GM18909 (cell line): Measurements from ENCODE around the gene DYRK3.
A peak's percentile ranks its signal among the peaks of the same experiment; 100 is the strongest.

Source experiments
- ATAC-seq: cut with Tn5 transposase; IDR thresholded peaks from one replicate; pipeline ENCODE4 v1.9.1; 2021; ENCODE audit warnings: mild to moderate bottlenecking; ENCODE audit not compliant: unreplicated experiment, poor library complexity

DYRK3 gene

GRCh38 chr1:206679738-206680211 is 44.4 kb downstream of the DYRK3 start:
- peak; percentile 87 for ATAC-seq

DNA sequence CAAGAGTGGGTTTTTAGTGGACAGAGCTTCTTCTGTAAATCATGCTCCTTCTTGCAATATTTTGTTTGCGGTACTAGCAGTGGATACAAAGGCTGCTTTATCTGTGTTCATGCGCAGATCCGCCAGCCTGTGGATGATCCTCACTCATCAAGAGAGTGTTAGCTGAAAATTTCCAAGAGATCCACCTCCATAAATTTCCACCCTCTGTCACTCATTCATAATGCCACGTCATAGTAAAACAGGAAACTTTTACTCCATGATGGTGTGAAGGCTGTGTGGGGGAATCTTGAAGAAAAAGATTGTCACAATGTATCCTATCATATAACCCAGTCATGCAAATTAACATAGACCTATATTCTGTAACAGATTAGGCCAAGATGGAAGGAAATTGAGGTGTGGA is 44.9 kb downstream of the DYRK3 start:
- no peak for ATAC-seq

DNA sequence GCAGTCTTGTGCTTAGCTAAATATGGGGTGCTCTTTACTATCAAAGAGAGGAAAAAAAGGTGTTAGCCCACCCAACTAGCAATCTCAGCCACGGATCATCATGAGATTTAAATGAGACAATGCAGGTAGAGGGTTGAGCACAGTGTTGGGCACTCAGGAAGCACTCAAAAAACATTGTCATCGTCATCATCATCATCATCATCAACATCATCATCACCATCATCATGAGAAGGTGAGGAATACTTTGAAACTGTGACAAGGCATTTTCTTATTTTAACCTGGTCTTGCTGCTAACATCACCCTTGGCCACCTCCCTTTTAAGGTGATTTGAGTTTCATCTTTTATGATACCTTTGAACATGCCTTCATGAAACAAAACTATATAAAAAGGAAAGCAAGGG is 46.0 kb downstream of the DYRK3 start:
- no peak for ATAC-seq

- no peak for ATAC-seq
Observed at GRCh38 chr1:206682111-206682510, 46.8 kb downstream of the DYRK3 start.

- no peak for ATAC-seq
Observed at GRCh38 chr1:206683313-206683712, 48.0 kb downstream of the DYRK3 start.

DNA sequence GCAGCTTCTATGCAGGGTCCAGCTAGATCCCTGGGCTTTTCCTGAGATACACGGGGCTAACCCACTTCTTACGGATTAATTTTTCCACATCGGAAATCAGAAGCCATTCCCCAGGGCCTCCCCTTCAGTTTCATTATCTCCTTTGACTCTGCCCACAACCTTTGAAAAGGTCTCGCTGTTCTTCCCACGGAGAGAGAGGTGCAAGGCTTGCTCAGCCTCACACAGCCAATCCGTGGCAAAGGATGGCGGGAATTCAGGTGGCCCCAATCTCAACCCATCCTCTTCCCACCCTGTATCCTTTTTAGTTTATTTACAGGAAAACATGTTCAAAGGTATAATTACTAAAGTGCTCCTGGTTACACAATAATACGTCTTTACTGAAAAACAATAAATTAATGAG is 48.7 kb downstream of the DYRK3 start:
- no peak for ATAC-seq

DNA sequence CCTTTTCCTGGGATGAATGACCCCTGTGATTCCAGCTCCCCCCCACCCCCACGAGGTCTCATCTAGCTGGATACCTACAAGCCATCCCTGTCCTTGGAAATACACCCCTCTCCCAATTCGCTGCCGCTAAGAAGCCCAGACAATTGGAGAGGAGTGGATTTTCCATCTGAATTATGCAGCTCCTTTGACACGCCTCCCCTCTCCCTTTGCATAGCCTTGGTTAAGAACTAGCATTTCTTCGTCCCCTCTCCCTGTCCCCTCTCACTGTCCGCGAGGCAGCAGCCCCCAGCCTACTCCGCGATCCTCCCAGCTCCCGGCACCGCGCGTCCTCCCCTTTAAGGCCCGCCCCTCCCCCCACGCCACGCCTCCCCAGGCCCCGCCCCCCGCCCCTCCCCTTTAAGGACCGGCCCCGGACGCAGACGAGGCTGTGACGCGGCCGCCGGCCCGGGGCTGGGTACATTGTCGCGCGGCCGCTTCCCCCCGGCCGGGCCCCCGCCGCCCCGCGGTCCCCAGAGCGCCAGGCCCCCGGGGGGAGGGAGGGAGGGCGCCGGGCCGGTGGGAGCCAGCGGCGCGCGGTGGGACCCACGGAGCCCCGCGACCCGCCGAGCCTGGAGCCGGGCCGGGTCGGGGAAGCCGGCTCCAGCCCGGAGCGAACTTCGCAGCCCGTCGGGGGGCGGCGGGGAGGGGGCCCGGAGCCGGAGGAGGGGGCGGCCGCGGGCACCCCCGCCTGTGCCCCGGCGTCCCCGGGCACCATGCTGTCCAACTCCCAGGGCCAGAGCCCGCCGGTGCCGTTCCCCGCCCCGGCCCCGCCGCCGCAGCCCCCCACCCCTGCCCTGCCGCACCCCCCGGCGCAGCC is 49.4 kb downstream of the DYRK3 start, which contains the start of gene MAPKAPK2:
MAPKAPK2 (plus strand) TSS at position 428 of the 856 bp plus-strand sequence; CDS start at position 753, 325 bp downstream.
- ATAC-seq = peak; percentile 34

- ATAC-seq = peak; percentile 23
Observed at GRCh38 chr1:206685334-206685768, 50.0 kb downstream of the DYRK3 start.

- ATAC-seq = peak; percentile 29
Observed at GRCh38 chr1:206685769-206686477, 50.6 kb downstream of the DYRK3 start.

DNA sequence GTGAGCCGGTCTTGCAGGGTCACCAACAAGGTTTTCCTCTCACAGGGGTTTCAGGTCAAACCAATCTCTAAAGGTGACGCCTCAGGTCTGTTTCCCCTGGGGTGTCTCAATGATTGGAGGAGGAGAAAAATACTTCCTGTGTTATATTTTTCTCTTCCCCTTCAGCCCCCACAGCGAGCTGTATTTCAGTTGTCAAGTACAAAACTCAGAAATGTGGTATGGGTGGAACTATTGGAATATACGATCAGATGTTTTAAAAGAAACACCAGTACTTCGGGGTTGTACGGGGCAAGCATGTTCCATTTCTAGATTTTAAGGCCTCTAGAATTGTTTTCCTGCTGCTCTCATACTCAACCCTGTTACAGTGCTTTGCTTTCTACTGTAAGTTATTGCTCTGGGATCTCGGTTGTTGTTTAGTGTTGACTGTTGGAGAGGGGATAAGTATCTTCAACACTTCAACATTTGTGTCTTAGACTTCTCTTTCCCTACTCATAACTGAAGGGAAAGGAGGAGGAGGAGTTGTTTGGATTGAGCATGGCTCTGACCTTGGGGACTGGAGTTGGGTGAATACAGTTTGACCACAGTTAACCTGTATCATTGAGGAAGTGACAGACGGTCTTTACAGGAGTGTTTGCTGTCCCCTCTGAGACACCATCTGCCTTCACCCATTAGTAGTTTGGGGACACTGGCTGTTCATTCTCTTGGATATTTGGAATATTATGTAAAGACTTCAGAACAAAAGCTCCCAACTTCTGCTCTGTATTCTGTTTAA is 51.3 kb downstream of the DYRK3 start:
- ATAC-seq = peak; percentile 32

DNA sequence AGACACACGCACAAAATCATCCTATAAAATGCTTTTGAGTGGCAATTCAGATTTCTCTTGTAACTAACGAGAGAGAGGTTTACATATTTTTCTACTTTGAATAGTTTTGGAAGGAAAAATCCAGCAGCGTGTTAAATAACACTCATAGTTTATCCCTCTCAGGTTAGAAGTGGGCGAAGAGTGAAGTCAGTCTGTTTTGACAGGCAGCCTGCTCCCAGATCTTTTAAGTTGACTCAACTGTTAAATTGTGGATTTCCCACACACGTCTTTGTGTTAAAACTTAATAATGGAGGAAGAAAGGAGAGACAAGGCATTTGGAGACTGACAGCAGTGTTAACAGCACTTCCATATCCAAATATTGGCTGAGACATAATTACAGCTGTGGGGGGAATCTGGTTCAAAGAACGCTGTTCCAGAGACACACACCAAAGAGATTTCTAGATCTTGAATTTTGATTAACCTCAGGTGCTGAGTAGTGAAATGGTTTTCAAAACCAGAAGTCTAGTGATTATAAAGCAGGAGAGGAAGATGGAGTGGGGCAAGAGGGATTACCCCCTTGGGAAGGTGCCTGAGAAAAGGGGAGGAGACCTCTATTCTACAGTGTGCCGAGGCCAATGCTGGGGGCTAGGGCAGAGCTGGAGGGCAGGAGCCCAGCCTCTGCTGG is 52.0 kb downstream of the DYRK3 start:
- no peak for ATAC-seq

GRCh38 chr1:206687915-206688442 is 52.6 kb downstream of the DYRK3 start:
- no peak for ATAC-seq

DNA sequence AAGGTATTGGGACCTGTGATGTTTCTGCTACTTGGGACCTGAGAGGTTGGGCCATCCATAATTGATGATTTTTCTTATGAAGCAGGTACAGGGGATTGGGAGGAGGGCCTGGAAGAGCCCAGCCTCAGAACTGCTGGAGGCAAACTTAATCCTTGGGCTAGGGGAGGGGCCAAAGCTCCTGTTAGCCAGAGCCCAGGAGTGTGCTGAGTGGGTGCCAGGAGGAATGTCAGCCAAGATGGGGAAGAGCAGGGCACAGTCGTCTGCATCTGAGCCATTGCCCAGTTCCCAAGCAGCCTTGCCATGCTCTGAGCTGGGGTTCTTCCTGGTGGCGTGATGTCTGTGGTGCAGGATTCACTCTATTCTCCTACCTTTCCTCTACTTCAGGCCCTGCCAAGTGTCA is 55.2 kb downstream of the DYRK3 start:
- ATAC-seq = no peak

DNA sequence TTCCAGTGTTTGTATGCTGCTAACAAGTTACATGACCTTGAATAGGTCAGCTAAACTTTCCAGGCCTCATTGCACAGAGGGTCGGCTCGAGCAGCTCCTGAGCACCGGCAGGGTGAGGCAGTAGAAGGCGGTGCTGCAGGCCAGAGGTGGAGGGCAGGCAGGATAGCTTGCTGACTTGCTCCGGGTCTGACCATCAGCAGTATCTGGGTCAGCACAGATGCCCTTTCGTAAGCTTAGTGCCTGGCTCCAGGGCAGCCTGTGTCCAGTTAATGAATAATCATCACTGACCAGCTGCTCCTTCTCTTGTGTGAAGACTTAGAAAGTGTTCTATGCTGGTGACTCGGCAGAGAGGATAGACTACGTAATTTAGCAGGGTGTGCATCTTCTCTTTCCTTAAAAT is 56.3 kb downstream of the DYRK3 start:
- no peak for ATAC-seq

DNA sequence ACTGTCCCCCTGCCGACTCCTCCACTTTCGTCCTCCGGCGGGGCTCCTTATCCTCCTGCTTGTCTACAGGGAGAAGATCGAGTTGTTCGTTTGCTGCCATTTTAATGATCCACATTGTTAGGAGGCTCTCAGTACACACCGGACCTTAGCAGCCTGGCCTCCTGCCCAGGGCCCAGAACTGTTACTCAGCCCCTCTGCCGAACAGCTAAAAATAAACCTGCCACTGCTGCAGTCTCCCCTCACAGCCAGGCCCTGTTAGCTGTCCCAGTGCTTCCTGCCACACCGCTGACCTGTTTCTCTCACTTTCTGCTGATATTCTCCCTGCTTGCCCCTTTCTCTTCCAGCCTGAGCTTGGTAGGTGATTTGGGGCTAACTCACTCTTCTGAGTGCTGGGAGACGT is 57.7 kb downstream of the DYRK3 start:
- ATAC-seq = no peak

- no peak for ATAC-seq
Observed at GRCh38 chr1:206693592-206693991, 58.3 kb downstream of the DYRK3 start.

DNA sequence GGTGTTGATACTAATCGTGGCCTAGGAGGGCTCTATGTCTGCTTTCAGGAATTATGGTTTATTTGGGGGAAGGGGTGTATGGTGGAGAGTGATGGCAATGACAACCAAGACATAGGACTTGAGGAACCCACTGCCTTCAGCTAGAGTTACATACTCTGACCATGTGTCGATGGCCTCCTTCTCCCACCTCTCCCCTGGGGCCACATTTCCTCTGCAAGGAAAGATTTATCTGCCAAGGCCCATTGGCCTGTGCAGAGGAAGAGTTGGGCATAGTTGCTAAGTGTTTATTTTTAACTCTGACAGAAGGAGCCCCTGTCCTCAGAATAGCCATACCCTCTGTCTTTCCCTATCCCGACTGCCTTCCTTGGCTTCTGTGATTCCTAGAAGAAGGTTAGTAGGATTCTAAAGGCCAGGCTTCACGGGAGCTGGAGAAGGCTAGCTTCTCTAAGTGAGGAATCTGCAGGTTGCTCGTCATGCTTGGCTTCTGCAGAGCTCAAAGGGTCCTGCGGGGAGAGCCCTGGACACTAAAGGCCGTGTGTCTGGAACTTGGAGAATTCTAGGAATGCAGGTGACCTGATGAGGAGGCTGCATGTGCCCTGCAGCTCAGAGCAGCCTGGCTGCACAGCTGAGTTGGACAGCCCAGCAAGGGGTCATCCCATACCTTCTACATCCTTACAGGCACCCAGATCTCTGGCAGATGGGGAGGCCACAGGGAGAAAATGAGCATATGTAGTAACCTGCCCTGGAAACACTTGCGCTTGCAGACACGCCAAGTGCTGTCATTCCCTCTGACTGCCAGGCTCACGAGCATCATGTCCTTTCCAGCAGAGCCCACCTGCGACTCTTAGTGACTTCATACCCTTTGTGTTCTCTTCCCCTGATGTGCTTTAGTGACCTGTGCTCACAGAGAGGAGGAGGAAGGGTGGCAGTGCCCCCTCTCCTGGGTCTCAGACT is 59.1 kb downstream of the DYRK3 start:
- ATAC-seq = no peak

- ATAC-seq = no peak
Observed at GRCh38 chr1:206695733-206696132, 60.4 kb downstream of the DYRK3 start.
